Trophoblast cell (in vitro differentiated cells and primary cell): Measurements from ENCODE around the gene TEKTIP1.

Source experiments
- DNase-seq, 2 donors: peaks; one replicate each; pipeline ENCODE4 v3.0.0-alpha.2; 2016
- H2AFZ ChIP-seq: 2 replicates; pipeline ENCODE4 v1.6.1; 2013; ENCODE audit warnings: low read length, moderate library complexity, mild to moderate bottlenecking; ENCODE audit not compliant: insufficient read depth, poor library complexity
- H2AK5ac ChIP-seq: 2 replicates; pipeline ENCODE4 v1.6.1; 2013; ENCODE audit warnings: mild to moderate bottlenecking, low read length
- H2BK120ac ChIP-seq: 2 replicates; pipeline ENCODE4 v1.6.1; 2013; ENCODE audit warnings: low read length, mild to moderate bottlenecking, moderate library complexity; ENCODE audit not compliant: insufficient read depth, poor library complexity
- H2BK12ac ChIP-seq: 2 replicates; pipeline ENCODE4 v1.6.1; 2013; ENCODE audit warnings: mild to moderate bottlenecking, low read length, moderate library complexity
- H2BK5ac ChIP-seq: 2 replicates; pipeline ENCODE4 v1.6.1; 2013; ENCODE audit warnings: low read length, low read depth, moderate library complexity, mild to moderate bottlenecking; ENCODE audit not compliant: poor library complexity
- H3K14ac ChIP-seq: 2 replicates; pipeline ENCODE4 v1.6.1; 2013; ENCODE audit warnings: mild to moderate bottlenecking, low read length
- H3K18ac ChIP-seq: 2 replicates; pipeline ENCODE4 v1.6.1; 2013; ENCODE audit warnings: mild to moderate bottlenecking, low read length
- H3K23ac ChIP-seq: 2 replicates; pipeline ENCODE4 v1.6.1; 2013; ENCODE audit warnings: low read length
- H3K27ac ChIP-seq: 2 replicates; pipeline ENCODE4 v1.5.1; 2013; ENCODE audit warnings: low read depth, mild to moderate bottlenecking, inconsistent platforms, low read length, moderate library complexity
- H3K27me3 ChIP-seq: 2 replicates; pipeline ENCODE4 v1.6.1; 2013; ENCODE audit warnings: inconsistent platforms, mild to moderate bottlenecking, low read length, moderate library complexity; ENCODE audit not compliant: insufficient read depth
- H3K36me3 ChIP-seq, 2 experiments: 1 replicate in 1 of 2; 2 replicates in 1 of 2; pipeline ENCODE4 v1.6.1; 2013; ENCODE audit warnings: low read length in 2 of 2, mild to moderate bottlenecking in 2 of 2, moderate library complexity in 1 of 2; ENCODE audit not compliant: insufficient read depth in 2 of 2, control insufficient read depth in 1 of 2
- H3K4ac ChIP-seq: 2 replicates; pipeline ENCODE4 v1.6.1; 2013; ENCODE audit warnings: low read depth, mild to moderate bottlenecking, low read length, moderate library complexity
- H3K4me1 ChIP-seq, 2 experiments: 1 replicate in 1 of 2; 2 replicates in 1 of 2; pipeline ENCODE4 v1.6.1; 2013; ENCODE audit warnings: low read length in 2 of 2, mild to moderate bottlenecking in 2 of 2, moderate library complexity in 1 of 2; ENCODE audit not compliant: insufficient read depth in 2 of 2, control insufficient read depth in 1 of 2
- H3K4me2 ChIP-seq: 2 replicates; pipeline ENCODE4 v1.6.1; 2013; ENCODE audit warnings: inconsistent platforms, mild to moderate bottlenecking, low read length, moderate library complexity
- H3K4me3 ChIP-seq: 2 replicates; pipeline ENCODE4 v1.5.1; 2013; ENCODE audit warnings: mild to moderate bottlenecking, low read depth, low read length, inconsistent platforms
- H3K79me1 ChIP-seq: one replicate; pipeline ENCODE4 v1.6.1; 2013; ENCODE audit warnings: low read length
- H3K79me2 ChIP-seq: 2 replicates; pipeline ENCODE4 v1.6.1; 2013; ENCODE audit warnings: low read length, mild to moderate bottlenecking; ENCODE audit not compliant: control insufficient read depth, insufficient read depth, poor library complexity
- H3K9ac ChIP-seq: 2 replicates; pipeline ENCODE4 v1.6.1; 2013; ENCODE audit warnings: mild to moderate bottlenecking, low read length
- H3K9me3 ChIP-seq: 2 replicates; pipeline ENCODE4 v1.6.1; 2013; ENCODE audit warnings: low read depth, mild to moderate bottlenecking, control low read depth, inconsistent platforms, low read length; ENCODE audit not compliant: insufficient read depth
- H4K12ac ChIP-seq: 2 replicates; pipeline ENCODE4 v1.6.1; 2013; ENCODE audit warnings: low read depth, mild to moderate bottlenecking, low read length, moderate library complexity
- H4K8ac ChIP-seq: 2 replicates; pipeline ENCODE4 v1.6.1; 2013; ENCODE audit warnings: low read depth, mild to moderate bottlenecking, low read length, moderate library complexity
- H4K91ac ChIP-seq: one replicate; pipeline ENCODE4 v1.6.1; 2013; ENCODE audit warnings: low read depth, mild to moderate bottlenecking, low read length, moderate library complexity
- WGBS: extraction: QIAGEN DNeasy Blood & Tissue Kit; methylation state at CpG from one replicate; pipeline ENCODE4 v1.1.7; 2013; ENCODE audit warnings: missing lambda C conversion rate; ENCODE audit not compliant: insufficient read length, insufficient coverage; ENCODE audit errors: extremely low coverage; 5-methylcytosine and 5-hydroxymethylcytosine counted together

Gene TEKTIP1

DNA sequence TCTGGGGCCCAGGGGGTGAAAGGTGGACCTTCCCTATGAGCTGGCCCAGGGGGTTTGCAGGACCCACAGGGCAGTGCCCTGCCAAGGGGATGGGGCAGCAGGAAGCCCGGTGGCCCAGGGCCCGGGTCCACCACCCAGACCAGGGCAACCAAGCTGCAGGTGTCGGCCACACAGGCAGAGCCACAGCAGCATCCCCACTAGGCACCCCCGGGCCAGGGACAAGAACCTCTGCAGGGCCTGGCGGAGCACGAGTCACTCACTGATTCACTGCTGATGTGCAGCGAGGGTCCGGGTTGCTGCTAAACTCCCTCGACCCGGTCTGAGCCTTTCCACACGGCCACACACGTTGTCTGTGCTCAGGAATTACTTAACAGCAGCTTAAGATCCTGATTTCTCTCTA, 24.0 kb upstream of the TEKTIP1 start:
- peak overlapping the region; percentile 53 for H3K4ac ChIP-seq
- H3K27ac ChIP-seq, result no peak overlapping the region
- no peak overlapping the region for H3K4me3 ChIP-seq
- no peak overlapping the region for H4K8ac ChIP-seq
- no peak overlapping the region for H2AFZ ChIP-seq
- no peak for DNase-seq
- no peak overlapping the region for H3K4me2 ChIP-seq
- H2AK5ac ChIP-seq, result no peak overlapping the region
- peaks cover 11 to 27% of the 10 kb centered on the region in 2 experiments for H3K4me1 ChIP-seq
- no peaks in the 10 kb centered on the region for H3K27me3 ChIP-seq
- H3K23ac ChIP-seq, result no peak overlapping the region
- no peak overlapping the region for H3K14ac ChIP-seq
- H3K18ac ChIP-seq, result no peak overlapping the region
- H2BK120ac ChIP-seq, result no peak overlapping the region
- H3K36me3 ChIP-seq, result peaks cover 68 to 70% of the 10 kb centered on the region in 2 experiments
- H3K9me3 ChIP-seq, result peaks cover 3% of the 10 kb centered on the region
- WGBS, result no CpG with 5 or more reads among the region's 12 CpGs
- no peak overlapping the region for H4K12ac ChIP-seq
- H3K79me2 ChIP-seq, result peaks cover 39% of the 10 kb centered on the region
- no peaks in the 10 kb centered on the region for H3K79me1 ChIP-seq
- H2BK5ac ChIP-seq, result no peak overlapping the region
- no peak overlapping the region for H2BK12ac ChIP-seq
- H4K91ac ChIP-seq, result no peak overlapping the region
- no peak overlapping the region for H3K9ac ChIP-seq

DNA sequence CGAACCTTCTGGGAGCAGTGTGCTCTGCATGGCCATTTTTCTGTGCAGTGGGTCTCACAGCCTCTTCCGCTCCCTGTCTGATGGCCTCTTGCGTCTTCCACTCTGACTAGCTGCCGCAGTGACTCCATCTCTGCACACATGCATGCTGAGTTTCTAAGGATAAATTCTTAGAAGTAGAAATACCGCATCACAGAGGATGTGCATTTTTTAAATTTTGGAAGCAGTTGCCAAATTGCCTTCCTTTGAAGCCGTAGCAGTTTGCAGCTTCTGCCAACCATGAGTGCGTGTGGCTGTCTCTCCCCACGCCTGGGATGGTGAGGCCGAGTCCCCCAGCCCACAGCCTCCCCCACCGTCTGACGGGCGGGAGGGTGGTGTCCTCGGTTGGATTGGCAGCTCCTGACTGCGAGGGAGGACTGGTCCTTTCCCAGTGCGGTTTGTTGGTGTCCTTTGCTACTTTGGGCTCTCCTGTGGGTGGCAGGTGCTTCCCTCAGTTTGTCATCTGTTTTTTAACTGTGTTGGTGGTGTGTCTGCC, 23.0 kb upstream of the TEKTIP1 start:
- no peaks in the 10 kb centered on the region for H3K27me3 ChIP-seq
- no CpG with 5 or more reads among the region's 15 CpGs for WGBS

GRCh38 chr19:3516675-3517207, 22.2 kb upstream of the TEKTIP1 start:
- peaks cover 4% of the 10 kb centered on the region for H3K79me1 ChIP-seq
- H4K91ac ChIP-seq, result no peak overlapping the region
- no CpG with 5 or more reads among the region's 15 CpGs for WGBS
- no peak overlapping the region for H3K9ac ChIP-seq
- H3K36me3 ChIP-seq, result peaks cover 51 to 55% of the 10 kb centered on the region in 2 experiments
- H2BK120ac ChIP-seq, result no peak overlapping the region
- no peaks in the 10 kb centered on the region for H3K27me3 ChIP-seq
- peak overlapping the region; percentile 37 for H3K4ac ChIP-seq
- no peak overlapping the region for H3K23ac ChIP-seq
- H3K79me2 ChIP-seq, result peaks cover 26% of the 10 kb centered on the region
- H4K8ac ChIP-seq, result no peak overlapping the region
- no peak for DNase-seq
- peaks cover 20 to 32% of the 10 kb centered on the region in 2 experiments for H3K4me1 ChIP-seq
- no peak overlapping the region for H3K27ac ChIP-seq
- no peak overlapping the region for H3K14ac ChIP-seq
- no peak overlapping the region for H3K4me3 ChIP-seq
- H3K4me2 ChIP-seq, result no peak overlapping the region
- no peak overlapping the region for H2AK5ac ChIP-seq
- H3K18ac ChIP-seq, result no peak overlapping the region
- H3K9me3 ChIP-seq, result peaks cover 3% of the 10 kb centered on the region
- H2AFZ ChIP-seq, result peak overlapping the region; percentile 17
- H4K12ac ChIP-seq, result no peak overlapping the region
- H2BK12ac ChIP-seq, result no peak overlapping the region
- H2BK5ac ChIP-seq, result no peak overlapping the region

More for the DNA sequence above, 23.0 kb upstream of the TEKTIP1 start:
- Histone ChIP-seq H2AFZ (no peak overlapping the region), H3K4me3 (no peak overlapping the region), H3K4ac (peak overlapping the region; percentile 47), H4K12ac (no peak overlapping the region), H3K79me2 (peaks cover 32% of the 10 kb centered on the region), H3K9ac (no peak overlapping the region), H3K18ac (no peak overlapping the region), H4K91ac (no peak overlapping the region), H3K9me3 (peaks cover 3% of the 10 kb centered on the region), H2BK12ac (no peak overlapping the region), H2BK120ac (no peak overlapping the region), H3K36me3 (peaks cover 59 to 63% of the 10 kb centered on the region in 2 experiments), H3K14ac (no peak overlapping the region), H3K23ac (no peak overlapping the region), H3K27ac (no peak overlapping the region), H4K8ac (no peak overlapping the region), H3K79me1 (peaks cover 3% of the 10 kb centered on the region), H3K4me1 (peaks cover 16 to 29% of the 10 kb centered on the region in 2 experiments), H2BK5ac (no peak overlapping the region), H3K4me2 (no peak overlapping the region), H2AK5ac (no peak overlapping the region)
- no peak for DNase-seq

- Histone ChIP-seq H2BK120ac (no peak overlapping the region), H3K36me3 (peaks cover 51 to 55% of the 10 kb centered on the region in 2 experiments), H4K91ac (no peak overlapping the region), H3K18ac (no peak overlapping the region), H3K4me2 (no peak overlapping the region), H3K79me2 (peaks cover 23% of the 10 kb centered on the region), H2AFZ (no peak overlapping the region), H2AK5ac (no peak overlapping the region), H3K9me3 (peaks cover 3% of the 10 kb centered on the region), H4K8ac (no peak overlapping the region), H3K14ac (no peak overlapping the region), H3K9ac (no peak overlapping the region), H3K23ac (no peak overlapping the region), H3K4me1 (peaks cover 20 to 36% of the 10 kb centered on the region in 2 experiments), H3K79me1 (peaks cover 4% of the 10 kb centered on the region), H4K12ac (no peak overlapping the region), H3K27ac (no peak overlapping the region), H3K27me3 (no peaks in the 10 kb centered on the region), H2BK5ac (no peak overlapping the region), H3K4ac (no peak overlapping the region), H3K4me3 (no peak overlapping the region), H2BK12ac (no peak overlapping the region)
- WGBS, result no CpG with 5 or more reads among the region's 2 CpGs
- no peak for DNase-seq
These were observed 21.3 kb upstream of the TEKTIP1 start for GRCh38 chr19:3517638-3518037.
